Esophagus mucosa (tissue), 1 donor: ENCODE measurements around the gene CAMK2N2. TPM values are rescaled to one million over a fixed set of nuclear protein-coding genes. Genes with fewer than 3 reads are reported as not detected.

ENCODE experiments used
- ATAC-seq: fragments of 200-7000 bp; cut with Tn5 transposase; one replicate; pipeline ENCODE4 v1.9.1; 2020
- total RNA-seq: library from RNA; stranded (reverse); gene quantifications from one replicate; pipeline ENCODE4 v1.2.4, GENCODE V29; 2023
- donor health status: DM: yes; HTN: yes; CAD: no.

CAMK2N2 gene
- total RNA-seq, 1 donor from 2014 or later, result 0.24 TPM

- ATAC-seq, result no peak
Observed at GRCh38 chr3:184211297-184211696, 50.1 kb downstream of the CAMK2N2 start.

Other genes starting within 250 kb of the CAMK2N2 start
- 35.8 TPM for gene ABCC5, start 243.7 kb downstream of the CAMK2N2 start, total RNA-seq
- not detected for gene HTR3D, start 229.8 kb downstream of the CAMK2N2 start, total RNA-seq
- not detected for gene HTR3C, start 208.5 kb downstream of the CAMK2N2 start, total RNA-seq
- not detected for gene HTR3E, start 164.5 kb downstream of the CAMK2N2 start, total RNA-seq
- 21.8 TPM for gene EIF2B5, start 126.2 kb downstream of the CAMK2N2 start, total RNA-seq
- gene DVL3, start 106.2 kb downstream of the CAMK2N2 start, total RNA-seq, result 29.2 TPM
- gene AP2M1, start 86.7 kb downstream of the CAMK2N2 start, total RNA-seq, result 235 TPM
- gene ABCF3, start 75.4 kb downstream of the CAMK2N2 start, total RNA-seq, result 45.3 TPM
- not detected for gene VWA5B2, start 32.0 kb downstream of the CAMK2N2 start, total RNA-seq
- gene ALG3, start 12.6 kb downstream of the CAMK2N2 start, total RNA-seq, result 28.9 TPM
- gene EEF1AKMT4, start 11.9 kb downstream of the CAMK2N2 start, total RNA-seq, result 7.1 TPM
- gene ECE2, start 14.5 kb upstream of the CAMK2N2 start, total RNA-seq, result not detected
- gene PSMD2, start 37.7 kb upstream of the CAMK2N2 start, total RNA-seq, result 126 TPM
- 339 TPM for gene EIF4G1, start 53.1 kb upstream of the CAMK2N2 start, total RNA-seq
- gene FAM131A, start 76.0 kb upstream of the CAMK2N2 start, total RNA-seq, result 7.3 TPM
- 3.4 TPM for gene CLCN2, start 100.1 kb upstream of the CAMK2N2 start, total RNA-seq
- 46.0 TPM for gene POLR2H, start 100.2 kb upstream of the CAMK2N2 start, total RNA-seq
- not detected for gene THPO, start 116.7 kb upstream of the CAMK2N2 start, total RNA-seq
- 0.84 TPM for gene CHRD, start 118.5 kb upstream of the CAMK2N2 start, total RNA-seq